ENCODE results near the gene NHERF1. TPM values are rescaled to one million over a fixed set of nuclear protein-coding genes. Genes with fewer than 3 reads are reported as not detected.
A peak's percentile ranks its signal among the peaks of the same experiment; 100 is the strongest.

The NHERF1 gene
- total RNA-seq, 2 experiments from 2014 or later = 73.2 to 116 TPM

GRCh38 chr17:74780443-74781238 lies 32.2 kb downstream of the NHERF1 start:
- Histone ChIP-seq H4K20me1 (ENCODE audit: insufficient read depth, low read length) (peaks cover 7% of the 10 kb centered on the region; the same call in 1 of the 2 replicates), H2AFZ (ENCODE audit: low read length) (no peak overlapping the region), H3K36me3 (ENCODE audit: insufficient read depth, low read length) (no peaks in the 10 kb centered on the region), H3K4me2 (ENCODE audit: low read length) (no peak overlapping the region), H3K9me3 (ENCODE audit: low read length) (no peaks in the 10 kb centered on the region), H3K79me2 (ENCODE audit: insufficient read depth, low read depth, low read length) (peaks cover 9% of the 10 kb centered on the region), H3K9me2 (ENCODE audit: insufficient read depth, low read length) (no peaks in the 10 kb centered on the region), H3K4me1 (ENCODE audit: insufficient read depth, low read length, poor library complexity, severe bottlenecking) (peaks cover 46% of the 10 kb centered on the region), H3K27ac (ENCODE audit: low read depth, low read length, poor library complexity, severe bottlenecking) (no peak overlapping the region), H3K4me3 (ENCODE audit: low read depth, low read length, poor library complexity, severe bottlenecking) (no peak overlapping the region)
- ChIA-PET POLR2A (interaction anchor here (0.7 kb wide), 1 partner anchor 194 kb away, joined by 3 read pairs; no protein-coding TSS in a partner anchor), CTCF (ENCODE audit: unreplicated experiment) (interaction anchor here (0.9 kb wide), 1 partner anchor 10 kb away, joined by 3 read pairs; no protein-coding TSS in a partner anchor)
- BruUV-seq (replicated peaks) = no TSS peak
- intact Hi-C loops (cut with micrococcal nuclease; ENCODE audit: unreplicated experiment) = loop anchor here (1.0 kb wide), 3 partner anchors 31 to 123 kb away; no protein-coding TSS in a partner anchor
- DNase-seq (ENCODE audit: low spot score) = peak; percentile 89
- peak; percentile 100 for TF ChIP-seq CTCF (conservative IDR thresholded peaks at IDR 0.05; ENCODE audit: low read length)
- TF ChIP-seq EZH2phosphoT487 (IDR thresholded peaks at IDR 0.05; ENCODE audit: borderline replicate concordance, low read depth, low read length) = no peak

- ChIA-PET POLR2A (interaction anchor here (0.7 to 2.4 kb wide), 3 partner anchors 36 to 91 kb away, joined by 3 to 13 read pairs (median 11); partner anchors contain the start of gene FDXR), CTCF (ENCODE audit: unreplicated experiment) (no interaction called here)
- no TSS peak for BruUV-seq (replicated peaks)
- Histone ChIP-seq H2AFZ (ENCODE audit: low read length) (no peak overlapping the region), H3K4me1 (ENCODE audit: insufficient read depth, low read length, poor library complexity, severe bottlenecking) (peaks cover 44% of the 10 kb centered on the region), H3K4me3 (ENCODE audit: low read depth, low read length, poor library complexity, severe bottlenecking) (no peak overlapping the region), H3K79me2 (ENCODE audit: insufficient read depth, low read depth, low read length) (no peaks in the 10 kb centered on the region), H3K36me3 (ENCODE audit: insufficient read depth, low read length) (no peaks in the 10 kb centered on the region), H3K9me3 (ENCODE audit: low read length) (no peaks in the 10 kb centered on the region), H3K4me2 (ENCODE audit: low read length) (no peak overlapping the region), H3K27ac (ENCODE audit: low read depth, low read length, poor library complexity, severe bottlenecking) (no peak overlapping the region), H4K20me1 (ENCODE audit: insufficient read depth, low read length) (peaks cover 8% of the 10 kb centered on the region; the same call in 1 of the 2 replicates), H3K9me2 (ENCODE audit: insufficient read depth, low read length) (no peaks in the 10 kb centered on the region)
- TF ChIP-seq CTCF (conservative IDR thresholded peaks at IDR 0.05; ENCODE audit: low read length) (no peak), EZH2phosphoT487 (IDR thresholded peaks at IDR 0.05; ENCODE audit: borderline replicate concordance, low read depth, low read length) (no peak)
- intact Hi-C loops (cut with micrococcal nuclease; ENCODE audit: unreplicated experiment) = no loop called here
- no peak for DNase-seq (ENCODE audit: low spot score)
Measured at GRCh38 chr17:74782571-74782970, 34.1 kb downstream of the NHERF1 start.

All from OCI-LY7 (cell line).